Neural crest cell (in vitro differentiated cells): Measurements from ENCODE around the gene SAMD8. TPM values are rescaled to one million over a fixed set of nuclear protein-coding genes. Genes with fewer than 3 reads are reported as not detected.

Experiments
- DNase-seq: peaks from one replicate; pipeline ENCODE4 v3.0.0; 2021; ENCODE audit warnings: low read depth, mixed read lengths, low spot score
- H3K27ac Mint-ChIP-seq: one replicate; pipeline ENCODE4 v1.8.0; 2021; ENCODE audit warnings: mild to moderate bottlenecking, mixed read lengths; ENCODE audit not compliant: unreplicated experiment
- H3K27me3 Mint-ChIP-seq: 2 replicates; pipeline ENCODE4 v1.8.0; 2021; ENCODE audit warnings: low read depth, mild to moderate bottlenecking, mixed read lengths
- H3K36me3 Mint-ChIP-seq: 2 replicates; pipeline ENCODE4 v1.8.0; 2021; ENCODE audit warnings: low read depth, mild to moderate bottlenecking, mixed read lengths
- H3K4me1 Mint-ChIP-seq: 2 replicates; pipeline ENCODE4 v1.8.0; 2021; ENCODE audit warnings: mixed read lengths
- H3K4me3 Mint-ChIP-seq: one replicate; pipeline ENCODE4 v1.8.0; 2021; ENCODE audit warnings: mild to moderate bottlenecking, mixed read lengths
- H3K9me3 Mint-ChIP-seq: 2 replicates; pipeline ENCODE4 v1.8.0; 2021; ENCODE audit warnings: mixed read lengths
- total RNA-seq: library from RNA; stranded (reverse); gene quantifications from 2 replicates; pipeline ENCODE4 v1.2.1, GENCODE V29; 2021
- TF ChIP-seq, protein P1 (sequence below): fragments of 200-600 bp; sonication (generic); conservative IDR thresholded peaks from 2 replicates; pipeline ENCODE4 v1.5.0; 2021; ENCODE audit warnings: antibody characterized with exemption, mild to moderate bottlenecking

Gene SAMD8
- total RNA-seq, 1 donor from 2014 or later: 18.7 TPM

DNA sequence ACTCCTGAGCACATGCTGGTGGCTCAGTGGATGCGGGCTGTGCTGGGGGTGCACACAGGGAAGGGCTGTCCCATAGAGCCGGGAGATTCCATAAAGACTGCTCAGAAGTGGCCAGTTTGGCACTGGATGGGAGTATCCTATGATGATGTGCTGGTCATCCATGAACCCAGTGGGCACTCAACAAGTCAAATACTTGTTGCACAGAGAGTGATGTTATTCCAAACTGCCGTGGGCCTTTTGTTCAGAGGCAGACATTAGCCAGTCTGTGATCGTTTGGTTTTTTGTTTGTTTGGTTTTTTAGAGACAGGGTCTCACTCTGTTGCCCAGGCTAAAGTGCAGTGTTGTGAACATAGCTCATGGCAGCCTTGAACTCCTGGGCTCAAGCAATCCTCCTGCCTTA is 30.9 kb upstream of the SAMD8 start:
- no peak overlapping the region for H3K4me3 Mint-ChIP-seq
- no peaks in the 10 kb centered on the region for H3K27me3 Mint-ChIP-seq
- peaks cover 21% of the 10 kb centered on the region for H3K4me1 Mint-ChIP-seq
- DNase-seq: no peak
- no peak overlapping the region for H3K27ac Mint-ChIP-seq
- TF ChIP-seq, protein P1, sequence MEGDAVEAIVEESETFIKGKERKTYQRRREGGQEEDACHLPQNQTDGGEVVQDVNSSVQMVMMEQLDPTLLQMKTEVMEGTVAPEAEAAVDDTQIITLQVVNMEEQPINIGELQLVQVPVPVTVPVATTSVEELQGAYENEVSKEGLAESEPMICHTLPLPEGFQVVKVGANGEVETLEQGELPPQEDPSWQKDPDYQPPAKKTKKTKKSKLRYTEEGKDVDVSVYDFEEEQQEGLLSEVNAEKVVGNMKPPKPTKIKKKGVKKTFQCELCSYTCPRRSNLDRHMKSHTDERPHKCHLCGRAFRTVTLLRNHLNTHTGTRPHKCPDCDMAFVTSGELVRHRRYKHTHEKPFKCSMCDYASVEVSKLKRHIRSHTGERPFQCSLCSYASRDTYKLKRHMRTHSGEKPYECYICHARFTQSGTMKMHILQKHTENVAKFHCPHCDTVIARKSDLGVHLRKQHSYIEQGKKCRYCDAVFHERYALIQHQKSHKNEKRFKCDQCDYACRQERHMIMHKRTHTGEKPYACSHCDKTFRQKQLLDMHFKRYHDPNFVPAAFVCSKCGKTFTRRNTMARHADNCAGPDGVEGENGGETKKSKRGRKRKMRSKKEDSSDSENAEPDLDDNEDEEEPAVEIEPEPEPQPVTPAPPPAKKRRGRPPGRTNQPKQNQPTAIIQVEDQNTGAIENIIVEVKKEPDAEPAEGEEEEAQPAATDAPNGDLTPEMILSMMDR: no peak
- H3K9me3 Mint-ChIP-seq: peaks cover 7% of the 10 kb centered on the region
- no peaks in the 10 kb centered on the region for H3K36me3 Mint-ChIP-seq

DNA sequence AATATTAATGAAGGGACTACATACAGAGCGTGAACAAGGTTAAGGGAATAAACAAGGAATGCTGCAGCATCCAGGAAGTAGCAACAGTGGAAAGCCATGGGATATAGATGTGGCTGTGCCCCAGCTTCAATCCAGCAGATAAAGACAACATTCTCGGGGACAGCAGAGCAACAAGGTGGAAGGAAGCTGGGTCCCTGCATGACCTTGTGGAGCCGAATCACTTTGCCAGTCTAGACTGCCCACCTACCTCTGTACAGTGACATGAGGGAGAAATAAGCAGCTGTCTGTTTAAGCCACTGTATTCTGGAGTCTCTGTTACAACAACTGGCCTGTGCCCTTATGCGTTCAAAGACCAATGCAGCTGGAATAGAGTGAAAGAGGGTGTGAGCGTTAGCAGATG is 30.1 kb upstream of the SAMD8 start:
- TF ChIP-seq, protein P1: no peak
- DNase-seq: no peak
- no peaks in the 10 kb centered on the region for H3K27me3 Mint-ChIP-seq
- H3K4me1 Mint-ChIP-seq: peaks cover 17% of the 10 kb centered on the region
- H3K4me3 Mint-ChIP-seq: no peak overlapping the region
- H3K27ac Mint-ChIP-seq: no peak overlapping the region
- no peaks in the 10 kb centered on the region for H3K36me3 Mint-ChIP-seq
- H3K9me3 Mint-ChIP-seq: peaks cover 7% of the 10 kb centered on the region

DNA sequence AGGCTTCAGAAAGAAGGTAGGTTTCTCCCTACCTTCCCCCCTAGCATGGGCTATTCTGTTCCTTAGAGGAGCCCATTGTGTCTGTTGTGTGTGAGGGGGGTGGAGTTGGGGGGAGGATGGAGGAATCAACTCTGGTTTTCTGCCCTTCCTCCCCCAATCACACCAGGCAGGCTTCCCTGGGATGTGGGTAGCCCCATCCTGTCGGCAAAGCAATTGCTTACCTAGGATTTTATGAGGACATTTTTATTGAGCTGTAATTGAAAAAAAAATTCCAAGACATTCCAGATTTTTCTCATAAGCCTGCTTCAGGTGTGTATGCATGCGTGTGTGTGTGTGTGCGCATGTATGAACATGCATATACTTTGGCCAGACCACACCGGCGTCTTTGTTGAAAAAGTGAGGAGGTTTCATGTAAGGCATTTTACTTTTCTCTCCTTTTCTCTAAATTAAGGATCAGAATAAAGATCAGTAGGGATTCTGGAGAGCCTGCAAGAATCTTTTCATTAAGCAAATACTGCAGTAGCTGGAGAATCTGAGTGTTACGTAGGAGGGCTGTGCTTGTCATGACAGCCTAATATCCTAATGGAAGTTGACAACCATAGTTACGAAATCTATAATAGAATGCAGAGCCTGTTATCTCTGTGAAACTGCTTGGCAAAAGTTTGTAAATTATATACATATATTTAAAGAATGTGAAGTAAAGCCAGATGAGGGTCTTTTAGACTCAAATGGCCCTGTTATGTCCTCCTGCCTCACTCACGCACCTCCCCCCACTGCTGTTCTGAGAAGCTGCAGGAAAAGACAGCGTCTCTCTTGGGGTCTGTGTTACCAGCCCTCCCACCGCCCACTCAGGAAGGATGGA is 27.3 kb upstream of the SAMD8 start:
- Mint-ChIP-seq H3K4me3 (no peak overlapping the region), H3K9me3 (peaks cover 7% of the 10 kb centered on the region), H3K27me3 (no peaks in the 10 kb centered on the region), H3K4me1 (peaks cover 12% of the 10 kb centered on the region), H3K27ac (no peak overlapping the region), H3K36me3 (no peaks in the 10 kb centered on the region)
- TF ChIP-seq, protein P1: no peak
- no peak for DNase-seq

DNA sequence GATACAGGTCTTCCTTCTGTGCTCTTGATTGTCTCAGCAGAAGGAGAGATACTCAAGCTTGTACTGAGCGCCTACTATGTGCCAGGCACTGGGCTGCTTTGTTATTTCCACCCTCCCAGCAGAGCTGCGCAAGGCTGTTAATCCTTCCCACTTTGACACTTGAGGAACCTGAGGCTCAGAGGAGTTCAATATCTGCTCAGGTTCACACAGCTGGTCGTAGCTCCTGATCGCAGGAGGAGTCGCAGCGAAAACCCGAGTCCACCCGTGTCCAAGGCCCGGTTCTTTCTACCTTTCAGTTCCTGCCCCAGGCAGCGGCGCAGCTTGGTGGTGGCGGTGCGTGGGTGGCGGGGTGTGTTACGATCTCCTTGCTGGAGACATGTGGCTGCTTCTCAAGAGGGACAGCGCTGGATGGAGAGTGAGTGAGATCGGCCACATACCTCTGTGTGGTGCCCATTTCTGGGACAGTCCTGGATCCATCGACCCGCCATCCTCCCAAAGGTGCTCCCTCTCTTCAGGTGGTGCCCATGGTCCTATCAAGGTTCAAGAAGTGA is 26.5 kb upstream of the SAMD8 start:
- H3K36me3 Mint-ChIP-seq: no peaks in the 10 kb centered on the region
- peaks cover 7% of the 10 kb centered on the region for H3K9me3 Mint-ChIP-seq
- peaks cover 7% of the 10 kb centered on the region for H3K4me1 Mint-ChIP-seq
- no peak overlapping the region for H3K4me3 Mint-ChIP-seq
- no peak for DNase-seq
- TF ChIP-seq, protein P1: no peak
- no peak overlapping the region for H3K27ac Mint-ChIP-seq
- no peaks in the 10 kb centered on the region for H3K27me3 Mint-ChIP-seq

DNA sequence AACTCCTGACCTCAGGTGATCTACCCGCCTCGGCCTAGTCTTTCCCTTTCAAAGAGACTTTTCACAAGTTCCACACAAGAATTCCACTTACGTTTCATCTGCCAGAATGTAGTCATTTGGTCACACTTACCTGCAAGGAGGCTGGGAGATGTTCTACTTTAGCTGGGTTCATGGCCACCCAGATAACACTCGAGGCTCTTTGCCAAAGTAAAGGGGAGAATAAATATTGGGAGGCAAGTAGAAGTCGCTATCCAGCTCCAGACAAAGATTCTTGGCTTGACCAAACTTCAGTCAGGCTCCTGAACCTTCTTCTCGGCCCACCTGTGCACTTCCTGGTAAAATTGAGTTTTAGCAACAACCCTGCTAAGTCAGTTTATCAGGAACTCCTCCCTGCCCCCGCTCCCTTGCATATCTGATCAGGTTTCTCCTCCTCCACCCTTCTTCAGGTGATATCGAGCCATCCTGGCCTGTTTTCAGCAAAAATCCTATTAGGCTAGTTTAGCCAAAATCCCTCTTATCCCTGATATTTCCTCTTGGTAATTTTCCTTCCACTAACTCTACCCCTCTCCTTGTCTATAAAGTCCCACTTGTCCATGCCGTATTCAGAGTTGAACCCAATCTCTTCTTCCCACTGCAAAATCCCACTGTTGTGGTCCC is 25.1 kb upstream of the SAMD8 start:
- no peak for DNase-seq
- no peaks in the 10 kb centered on the region for H3K27me3 Mint-ChIP-seq
- peaks cover 6% of the 10 kb centered on the region for H3K4me1 Mint-ChIP-seq
- H3K36me3 Mint-ChIP-seq: no peaks in the 10 kb centered on the region
- H3K27ac Mint-ChIP-seq: no peak overlapping the region
- TF ChIP-seq, protein P1: no peak
- no peak overlapping the region for H3K4me3 Mint-ChIP-seq
- peaks cover 4% of the 10 kb centered on the region for H3K9me3 Mint-ChIP-seq
